Activated T-cell treated with anti-CD3 and anti-CD28 coated beads, Interleukin-2, amount 50 U/mL, for 48 hours (primary cell): Measurements from ENCODE around the gene ALDH3B2.

Source experiments
- DNase-seq, 2 experiments: peaks; one replicate each; pipeline ENCODE4 v3.0.0-alpha.2; 2020

The ALDH3B2 gene

DNA sequence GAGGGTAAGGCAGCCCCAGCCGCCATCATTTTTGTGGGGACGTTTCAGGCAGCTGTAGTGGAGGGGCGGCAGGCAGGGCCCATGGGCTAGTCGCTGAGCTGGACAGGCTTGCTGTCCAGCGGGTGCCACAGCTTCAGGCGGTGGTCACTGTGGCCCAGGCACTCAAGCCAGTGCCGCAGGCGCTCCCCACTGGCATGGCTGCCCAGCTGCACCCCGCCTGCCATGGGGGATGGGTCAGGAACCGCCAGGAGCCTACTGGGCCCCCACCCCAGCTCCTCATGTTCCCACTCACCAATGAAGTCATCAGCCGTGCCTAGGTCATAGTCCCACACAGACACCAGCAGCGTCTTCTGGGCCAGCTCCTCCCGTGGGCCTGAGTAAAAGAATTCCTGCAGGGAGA is 61.7 kb downstream of the ALDH3B2 start:
- DNase-seq, result no peak
